H1 (cell line): ENCODE measurements around the gene METTL25B. TPM values are rescaled to one million over a fixed set of nuclear protein-coding genes. Genes with fewer than 3 reads are reported as not detected.

Experiments
- CTCF ChIA-PET: fragments of 300-600 bp; sonication (Branson Sonifier 250); formaldehyde crosslinking; loops from one replicate; lab custom pipeline; 2021; ENCODE audit not compliant: partially characterized antibody; lab: Charles Lee
- POLR2A ChIA-PET: fragments of 300-600 bp; sonication (Branson Sonifier 250); formaldehyde crosslinking; loops from one replicate; lab custom pipeline; 2021; ENCODE audit warnings: inconsistent platforms; ENCODE audit not compliant: partially characterized antibody; lab: Charles Lee
- DNase-seq, 2 experiments: peaks; one replicate each; pipeline versions ENCODE4 v3.0.0 to v3.0.0-alpha.2; 2010 to 2022; ENCODE audit warnings: low spot score in 2 of 2, low read depth in 1 of 2, mixed read lengths in 1 of 2
- FAIRE-seq: peaks from 2 replicates; lab custom pipeline; 2011; peaks lifted over from hg19 to GRCh38; lab: Jason Lieb, UNC
- H2AFZ ChIP-seq: 2 replicates; pipeline ENCODE4 v1.8.1; 2012; ENCODE audit warnings: low read length, inconsistent platforms
- H2AK5ac ChIP-seq: 2 replicates; pipeline ENCODE4 v1.6.1; 2013; ENCODE audit warnings: low read depth, low read length
- H2BK120ac ChIP-seq: replicated peaks from 2 replicates; pipeline ENCODE3; 2013; ENCODE audit warnings: low read depth, low read length, inconsistent platforms
- H2BK12ac ChIP-seq: 2 replicates; pipeline ENCODE4 v1.6.1; 2013; ENCODE audit warnings: low read depth, low read length
- H2BK15ac ChIP-seq: 2 replicates; pipeline ENCODE4 v1.6.1; 2013; ENCODE audit warnings: low read length
- H2BK20ac ChIP-seq: 2 replicates; pipeline ENCODE4 v1.6.1; 2013; ENCODE audit warnings: low read length
- H2BK5ac ChIP-seq: 2 replicates; pipeline ENCODE4 v1.6.1; 2013; ENCODE audit warnings: low read depth, low read length
- H3K14ac ChIP-seq: 2 replicates; pipeline ENCODE4 v1.6.1; 2013; ENCODE audit warnings: inconsistent platforms; ENCODE audit not compliant: insufficient read length
- H3K18ac ChIP-seq: 2 replicates; pipeline ENCODE4 v1.6.1; 2013; ENCODE audit warnings: low read length; ENCODE audit errors: extremely low read depth
- H3K23ac ChIP-seq: 2 replicates; pipeline ENCODE4 v1.6.1; 2013; ENCODE audit warnings: inconsistent platforms; ENCODE audit not compliant: insufficient read length
- H3K23me2 ChIP-seq: 2 replicates; pipeline ENCODE4 v1.6.1; 2013; ENCODE audit warnings: low read depth, low read length
- H3K27ac ChIP-seq: 2 replicates; pipeline ENCODE4 v1.6.1; 2011; ENCODE audit warnings: low read depth, low read length, inconsistent platforms
- H3K27me3 ChIP-seq, 4 experiments: replicated peaks in 1 of 4; 1 replicate in 1 of 4; 2 replicates in 3 of 4; pipeline versions ENCODE4 v1.6.1 to v1.8.1; 2011 to 2013; ENCODE audit warnings: low read length in 3 of 4, mild to moderate bottlenecking in 3 of 4, inconsistent platforms in 2 of 4, mixed read lengths in 2 of 4, moderate library complexity in 1 of 4; ENCODE audit not compliant: control insufficient read depth in 3 of 4, insufficient read depth in 3 of 4; ENCODE audit errors: extremely low read depth in 1 of 4
- H3K36me3 ChIP-seq, 4 experiments: 2 replicates each; pipeline versions ENCODE4 v1.6.1 to v1.8.1; 2011 to 2013; ENCODE audit warnings: mild to moderate bottlenecking in 4 of 4, low read length in 3 of 4, moderate library complexity in 2 of 4, control low read depth in 1 of 4, inconsistent platforms in 1 of 4; ENCODE audit not compliant: insufficient read depth in 4 of 4, control insufficient read depth in 2 of 4
- H3K4ac ChIP-seq: replicated peaks from 2 replicates; pipeline ENCODE3; 2013; ENCODE audit warnings: low read length, low read depth, mixed read lengths, inconsistent platforms; ENCODE audit not compliant: insufficient read length
- H3K4me1 ChIP-seq, 4 experiments: replicated peaks in 1 of 4; 1 replicate in 1 of 4; 2 replicates in 3 of 4; pipeline versions ENCODE4 v1.6.1 to v1.8.1; 2011 to 2013; ENCODE audit warnings: low read length in 3 of 4, inconsistent platforms in 2 of 4, mixed read lengths in 1 of 4; ENCODE audit not compliant: insufficient read depth in 4 of 4, control insufficient read depth in 3 of 4
- H3K4me2 ChIP-seq, 2 experiments: 2 replicates each; pipeline versions ENCODE4 v1.6.1 to v1.8.1; 2011 to 2013; ENCODE audit warnings: low read depth in 2 of 2, low read length in 2 of 2, control low read depth in 1 of 2, inconsistent platforms in 1 of 2, mild to moderate bottlenecking in 1 of 2; ENCODE audit not compliant: insufficient read depth in 1 of 2
- H3K4me3 ChIP-seq, 4 experiments: fragments of 200-600, 300-600 bp in 1 of 4; sonication (generic), shearing (Covaris generic), sonication (Bioruptor Twin) in 1 of 4; 2 replicates each; pipeline versions ENCODE4 v1.5.1 to v1.8.1; 2011 to 2016; ENCODE audit warnings: low read length in 4 of 4, low read depth in 3 of 4, control low read depth in 2 of 4, inconsistent platforms in 2 of 4, mild to moderate bottlenecking in 2 of 4, mixed read lengths in 1 of 4, moderate library complexity in 1 of 4; ENCODE audit not compliant: insufficient read depth in 2 of 4; ENCODE audit errors: extremely low read depth in 1 of 4
- H3K56ac ChIP-seq: replicated peaks from 2 replicates; pipeline ENCODE3; 2013; ENCODE audit warnings: low read depth, mild to moderate bottlenecking, mixed read lengths, low read length, inconsistent platforms; ENCODE audit not compliant: insufficient read length
- H3K79me1 ChIP-seq: 2 replicates; pipeline ENCODE4 v1.6.1; 2013; ENCODE audit warnings: low read depth, low read length, control low read depth
- H3K79me2 ChIP-seq, 2 experiments: 2 replicates each; pipeline versions ENCODE4 v1.6.1 to v1.8.1; 2012 to 2013; ENCODE audit warnings: low read length in 2 of 2, mild to moderate bottlenecking in 2 of 2, inconsistent platforms in 1 of 2; ENCODE audit not compliant: insufficient read depth in 2 of 2, control insufficient read depth in 1 of 2
- H3K9ac ChIP-seq, 4 experiments: replicated peaks in 1 of 4; 1 replicate in 1 of 4; 2 replicates in 3 of 4; pipeline versions ENCODE4 v1.6.1 to v1.8.1; 2011 to 2013; ENCODE audit warnings: low read depth in 3 of 4, low read length in 3 of 4, control low read depth in 2 of 4, mild to moderate bottlenecking in 2 of 4, moderate library complexity in 2 of 4, inconsistent platforms in 1 of 4; ENCODE audit errors: extremely low read depth in 1 of 4
- H3K9me3 ChIP-seq, 2 experiments: 2 replicates each; pipeline versions ENCODE4 v1.6.1 to v1.8.1; 2012 to 2013; ENCODE audit warnings: mild to moderate bottlenecking in 2 of 2, moderate library complexity in 2 of 2, control low read depth in 1 of 2, inconsistent platforms in 1 of 2, low read depth in 1 of 2, low read length in 1 of 2, mixed read lengths in 1 of 2; ENCODE audit not compliant: insufficient read depth in 2 of 2
- H4K20me1 ChIP-seq, 2 experiments: replicated peaks in 1 of 2; 2 replicates each; pipeline versions ENCODE3 to v1.8.1; 2011 to 2013; ENCODE audit warnings: inconsistent platforms in 2 of 2, low read length in 2 of 2, mild to moderate bottlenecking in 1 of 2; ENCODE audit not compliant: insufficient read depth in 2 of 2, control insufficient read depth in 1 of 2
- H4K5ac ChIP-seq: 2 replicates; pipeline ENCODE4 v1.6.1; 2013; ENCODE audit warnings: low read length, low read depth, mixed read lengths, inconsistent platforms; ENCODE audit not compliant: insufficient read length
- H4K8ac ChIP-seq: 2 replicates; pipeline ENCODE4 v1.8.0; 2013; ENCODE audit warnings: mild to moderate bottlenecking, moderate library complexity, low read length, inconsistent platforms; ENCODE audit not compliant: insufficient read depth; ENCODE audit errors: extremely low read depth
- H4K91ac ChIP-seq: replicated peaks from 2 replicates; pipeline ENCODE3; 2013; ENCODE audit warnings: low read length, mixed read lengths, inconsistent platforms; ENCODE audit not compliant: insufficient read length
- ASH2L ChIP-seq: fragments of 200-600, 300-600 bp; sonication (generic); IDR thresholded peaks from one replicate; pipeline ENCODE4 v1.7.1; 2017; ENCODE audit warnings: low read length
- BACH1 ChIP-seq: IDR thresholded peaks from 2 replicates; pipeline ENCODE4 v1.6.1; 2012; ENCODE audit warnings: low read length, improper control_type of control experiment
- CBX5 ChIP-seq: fragments of 300-800, 300-1000 bp; sonication (generic); IDR thresholded peaks from 2 replicates; pipeline ENCODE4 v1.7.1; 2016; ENCODE audit warnings: antibody characterized with exemption, low read length, low read depth
- CBX8 ChIP-seq: fragments of 300-800, 300-1000 bp; sonication (generic); IDR thresholded peaks from 2 replicates; pipeline ENCODE4 v1.7.1; 2016; ENCODE audit warnings: low read depth, low read length, borderline replicate concordance
- CREB1 ChIP-seq: IDR thresholded peaks from 2 replicates; pipeline ENCODE4 v1.6.1; 2012; ENCODE audit warnings: inconsistent platforms
- E2F6 ChIP-seq: IDR thresholded peaks from 2 replicates; pipeline ENCODE4 v1.6.1; 2012; ENCODE audit warnings: inconsistent platforms
- GABPA ChIP-seq: IDR thresholded peaks from 2 replicates; pipeline ENCODE4 v1.6.1; 2011; ENCODE audit warnings: mild to moderate bottlenecking, low read length, moderate library complexity, borderline replicate concordance; ENCODE audit not compliant: insufficient read depth
- POLR2AphosphoS5 ChIP-seq: IDR thresholded peaks from 2 replicates; pipeline ENCODE4 v1.6.1; 2011; ENCODE audit warnings: low read depth, low read length
- POU5F1 ChIP-seq: IDR thresholded peaks from 2 replicates; pipeline ENCODE4 v1.6.1; 2011; ENCODE audit warnings: low read depth, mild to moderate bottlenecking, low read length, moderate library complexity
- RXRA ChIP-seq: IDR thresholded peaks from 2 replicates; pipeline ENCODE4 v1.6.1; 2011; ENCODE audit warnings: low read depth, mild to moderate bottlenecking, low read length, moderate library complexity; ENCODE audit not compliant: insufficient read depth
- SUZ12 ChIP-seq: fragments of 200-600 bp; sonication (generic); IDR thresholded peaks from 2 replicates; pipeline ENCODE4 v1.6.1; 2012; ENCODE audit warnings: mild to moderate bottlenecking, inconsistent platforms, low read length, moderate library complexity, mixed read lengths
- WGBS, 2 experiments: shearing (Covaris generic) in 1 of 2; methylation state at CpG; one replicate each; pipeline versions ENCODE4 v1.1.6 to v1.1.7; 2013 to 2015; ENCODE audit warnings: low lambda C conversion rate in 2 of 2, mixed read lengths in 2 of 2, inconsistent platforms in 1 of 2, low coverage in 1 of 2, missing lambda C conversion rate in 1 of 2; ENCODE audit not compliant: insufficient replicate concordance in 2 of 2, insufficient coverage in 1 of 2, insufficient read length in 1 of 2; ENCODE audit errors: extremely low coverage in 1 of 2, missing lambda C conversion rate in 1 of 2; 5-methylcytosine and 5-hydroxymethylcytosine counted together
- polyA plus RNA-seq, 7 experiments: library from polyadenylated mRNA; depleted of rRNA in 3 of 7; stranded (reverse) in 5 of 7; unstranded in 2 of 7; fragments of >200 nt in 5 of 7; fragments of 200-250 nt in 2 of 7; gene quantifications; 1 replicate in 5 of 7; 2 replicates in 1 of 7; 4 replicates in 1 of 7; pipeline versions ENCODE4 v1.2.1 to v1.2.3, GENCODE V29; 2011 to 2013; ENCODE audit warnings: missing spikeins in 2 of 7, mixed read lengths in 2 of 7
- total RNA-seq: library from RNA; stranded (reverse); fragmentation: NEBNext Ultra II Directional; extraction: Animal tissue kit (Norgen Biotek cat#: 25700); gene quantifications from 2 replicates; pipeline ENCODE4 v1.2.1, GENCODE V29; 2021

The METTL25B gene
- total and polyA plus RNA-seq, 2 of the 8 experiments (the other 6 are each of a cell fraction or from before 2014, with no cell fraction given) = 28.4 to 30.1 TPM

DNA sequence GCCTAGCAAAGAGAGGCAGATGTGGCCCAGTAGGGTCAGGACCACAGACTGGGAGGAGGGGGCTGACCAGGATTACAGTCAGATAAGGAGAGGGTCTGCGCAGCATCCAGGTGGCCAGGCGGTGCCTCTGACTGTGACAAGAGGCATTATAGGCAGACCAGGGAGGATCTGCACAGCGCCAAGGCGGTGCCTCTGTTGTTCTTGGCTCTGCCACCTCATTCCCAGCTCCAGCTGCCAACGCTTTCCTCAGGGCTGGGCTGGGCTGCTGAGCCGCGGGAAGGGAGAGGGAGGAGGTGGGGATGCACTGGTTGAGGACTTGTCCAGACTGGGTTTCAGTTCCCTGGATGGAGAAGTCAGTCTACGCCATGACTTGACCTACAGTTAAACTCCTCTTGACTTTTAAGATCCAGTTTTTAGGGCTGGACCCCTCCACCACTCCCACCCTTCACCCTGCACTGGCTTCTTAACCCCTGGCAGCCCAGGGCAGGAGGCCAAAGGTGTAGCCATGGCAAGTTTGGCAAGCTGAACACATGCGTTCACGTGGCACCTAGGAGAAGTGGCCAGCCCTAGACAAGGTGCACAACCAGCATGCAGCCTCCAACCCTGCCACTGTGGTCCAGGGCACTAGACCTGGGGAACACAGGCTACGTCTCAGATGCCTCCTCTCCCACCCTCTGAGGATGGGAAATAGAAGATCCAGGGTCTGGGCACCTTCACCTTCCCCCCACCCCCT, 18.3 kb upstream of the METTL25B start:
- H2AFZ ChIP-seq = no peak overlapping the region
- H2AK5ac ChIP-seq = peak overlapping the region; percentile 29; the same call in 1 of the 2 replicates
- no peak overlapping the region for H3K27ac ChIP-seq
- H3K4me2 ChIP-seq = peak overlapping the region; percentile 46 to 77; a peak in 3 of 4 replicates
- peaks cover 0 to 4% (median 2%) of the 10 kb centered on the region in 4 experiments; a peak in 2 of 7 replicates for H3K27me3 ChIP-seq
- H2BK12ac ChIP-seq = peak overlapping the region; percentile 88; the same call in 1 of the 2 replicates
- H3K9me3 ChIP-seq = no peaks in the 10 kb centered on the region
- no peak overlapping the region for H3K56ac ChIP-seq
- H3K23me2 ChIP-seq = peaks cover 22% of the 10 kb centered on the region; the same call in 1 of the 2 replicates
- peak overlapping the region; percentile 97 for H2BK15ac ChIP-seq
- H4K91ac ChIP-seq = peak overlapping the region; percentile 32
- H3K4me3 ChIP-seq = no peak overlapping the region; a peak in 1 of 8 replicates
- 86% methylated on average over 11 of the region's 11 CpGs; no CpG with 5 or more reads in 1 of the 2 experiments for WGBS, 2 experiments
- H3K79me1 ChIP-seq = no peaks in the 10 kb centered on the region
- no peaks in the 10 kb centered on the region for H4K20me1 ChIP-seq
- peak overlapping the region; percentile 6; the same call in 1 of the 2 replicates for H2BK5ac ChIP-seq
- TF ChIP-seq SUZ12 (no peak), CBX5 (no peak), CREB1 (no peak), ASH2L (no peak), BACH1 (no peak), POU5F1 (no peak), E2F6 (no peak), GABPA (no peak), CBX8 (no peak), RXRA (no peak), POLR2AphosphoS5 (no peak)
- no peak overlapping the region for H4K8ac ChIP-seq
- H3K4ac ChIP-seq = no peak overlapping the region
- FAIRE-seq (no peak), DNase-seq (no peak)
- H2BK120ac ChIP-seq = peak overlapping the region; percentile 15
- no peak overlapping the region for H3K14ac ChIP-seq
- no peak overlapping the region; the same call in none of the 2 replicates for H2BK20ac ChIP-seq
- H4K5ac ChIP-seq = no peak overlapping the region
- H3K9ac ChIP-seq = no peak overlapping the region; a peak in 1 of 7 replicates
- POLR2A ChIA-PET = interaction anchor here (0.9 to 16.9 kb wide), 11 partner anchors 9 to 49 kb away, joined by 3 to 530 read pairs (median 13); partner anchors contain the start of genes HDGF, ISG20L2, METTL25B and MRPL24
- H3K36me3 ChIP-seq = no peaks in the 10 kb centered on the region
- CTCF ChIA-PET = interaction anchor here (1.1 to 66.0 kb wide), 5 partner anchors 5 to 215 kb away, joined by 3 to 4284 read pairs (median 18); partner anchors contain the start of genes CRABP2, ISG20L2, METTL25B and NES
- H3K23ac ChIP-seq = no peak overlapping the region
- H3K4me1 ChIP-seq = peaks cover 18 to 50% (median 38%) of the 10 kb centered on the region in 4 experiments
- peaks cover 0 to 1% of the 10 kb centered on the region in 2 experiments; a peak in 1 of 4 replicates for H3K79me2 ChIP-seq
- peak overlapping the region; percentile 65 for H3K18ac ChIP-seq
